Measurements from ENCODE around the gene KRTAP10-1.
"Not testable (repeated sequence)": the region's sequence is repeated elsewhere in the genome, so short reads cannot be mapped to it uniquely, and the experiment has no call there.

KRTAP10-1 gene

GRCh38 chr21:44579833-44580144 lies 39.8 kb upstream of the KRTAP10-1 start:
- H3K4me3 ChIP-seq = no peak overlapping the region
- no peaks in the 10 kb centered on the region for H3K36me3 ChIP-seq (ENCODE audit: insufficient read depth, low read length)
- DNase-seq (ENCODE audit: low read depth, low spot score) = no peak
- TF ChIP-seq FOXP2 (optimal IDR thresholded peaks at IDR 0.05; ENCODE audit: control extremely low read depth, extremely low read length, insufficient read depth) = no peak
- no peak for TF ChIP-seq POLR2AphosphoS5 (IDR thresholded peaks at IDR 0.05; ENCODE audit: borderline replicate concordance, low read depth, low read length)
- no peak for TF ChIP-seq EZH2 (IDR thresholded peaks at IDR 0.05)
- no peak overlapping the region for H3K9ac ChIP-seq (ENCODE audit: insufficient read length)
- H3K9me3 ChIP-seq (ENCODE audit: low read depth, low read length) = peaks cover 4% of the 10 kb centered on the region; the same call in 1 of the 2 replicates
- no peak overlapping the region for H3K27ac ChIP-seq

GRCh38 chr21:44579056-44579832 lies 39.2 kb upstream of the KRTAP10-1 start:
- TF ChIP-seq POLR2AphosphoS5 (IDR thresholded peaks at IDR 0.05; ENCODE audit: borderline replicate concordance, low read depth, low read length) (no peak), FOXP2 (optimal IDR thresholded peaks at IDR 0.05; ENCODE audit: control extremely low read depth, extremely low read length, insufficient read depth) (no peak), EZH2 (IDR thresholded peaks at IDR 0.05) (no peak)
- no peak for DNase-seq (ENCODE audit: low read depth, low spot score)
- no peaks in the 10 kb centered on the region for H3K36me3 ChIP-seq (ENCODE audit: insufficient read depth, low read length)
- no peak overlapping the region for H3K4me3 ChIP-seq
- no peak overlapping the region for H3K9ac ChIP-seq (ENCODE audit: insufficient read length)
- peaks cover 4% of the 10 kb centered on the region; the same call in 1 of the 2 replicates for H3K9me3 ChIP-seq (ENCODE audit: low read depth, low read length)
- H3K27ac ChIP-seq = no peak overlapping the region

GRCh38 chr21:44578371-44579055 lies 38.5 kb upstream of the KRTAP10-1 start:
- H3K9ac ChIP-seq (ENCODE audit: insufficient read length) = no peak overlapping the region
- TF ChIP-seq FOXP2 (optimal IDR thresholded peaks at IDR 0.05; ENCODE audit: control extremely low read depth, extremely low read length, insufficient read depth) = no peak
- TF ChIP-seq EZH2 (IDR thresholded peaks at IDR 0.05) = no peak
- TF ChIP-seq POLR2AphosphoS5 (IDR thresholded peaks at IDR 0.05; ENCODE audit: borderline replicate concordance, low read depth, low read length) = no peak
- peaks cover 4% of the 10 kb centered on the region; the same call in 1 of the 2 replicates for H3K9me3 ChIP-seq (ENCODE audit: low read depth, low read length)
- no peak for DNase-seq (ENCODE audit: low read depth, low spot score)
- H3K27ac ChIP-seq = no peak overlapping the region
- H3K36me3 ChIP-seq (ENCODE audit: insufficient read depth, low read length) = no peaks in the 10 kb centered on the region
- H3K4me3 ChIP-seq = no peak overlapping the region

GRCh38 chr21:44576025-44576420 lies 36.0 kb upstream of the KRTAP10-1 start:
- no peak overlapping the region for H3K9ac ChIP-seq (ENCODE audit: insufficient read length)
- no peak overlapping the region for H3K27ac ChIP-seq
- no peaks in the 10 kb centered on the region for H3K36me3 ChIP-seq (ENCODE audit: insufficient read depth, low read length)
- H3K4me3 ChIP-seq = no peak overlapping the region
- TF ChIP-seq EZH2 (IDR thresholded peaks at IDR 0.05) (no peak), POLR2AphosphoS5 (IDR thresholded peaks at IDR 0.05; ENCODE audit: borderline replicate concordance, low read depth, low read length) (no peak), FOXP2 (optimal IDR thresholded peaks at IDR 0.05; ENCODE audit: control extremely low read depth, extremely low read length, insufficient read depth) (no peak)
- DNase-seq (ENCODE audit: low read depth, low spot score) = no peak
- H3K9me3 ChIP-seq (ENCODE audit: low read depth, low read length) = no peaks in the 10 kb centered on the region

- no peak for DNase-seq (ENCODE audit: low read depth, low spot score)
- TF ChIP-seq POLR2AphosphoS5 (IDR thresholded peaks at IDR 0.05; ENCODE audit: borderline replicate concordance, low read depth, low read length) = no peak
- no peak for TF ChIP-seq EZH2 (IDR thresholded peaks at IDR 0.05)
- no peak for TF ChIP-seq FOXP2 (optimal IDR thresholded peaks at IDR 0.05; ENCODE audit: control extremely low read depth, extremely low read length, insufficient read depth)
Measured at GRCh38 chr21:44575307-44576024, 35.5 kb upstream of the KRTAP10-1 start.

GRCh38 chr21:44574457-44575306 lies 34.7 kb upstream of the KRTAP10-1 start:
- Histone ChIP-seq H3K9ac (ENCODE audit: insufficient read length) (no peak overlapping the region), H3K9me3 (ENCODE audit: low read depth, low read length) (no peaks in the 10 kb centered on the region), H3K27ac (no peak overlapping the region), H3K4me3 (no peak overlapping the region), H3K36me3 (ENCODE audit: insufficient read depth, low read length) (no peaks in the 10 kb centered on the region)
- no peak for TF ChIP-seq FOXP2 (optimal IDR thresholded peaks at IDR 0.05; ENCODE audit: control extremely low read depth, extremely low read length, insufficient read depth)
- TF ChIP-seq EZH2 (IDR thresholded peaks at IDR 0.05) = no peak
- TF ChIP-seq POLR2AphosphoS5 (IDR thresholded peaks at IDR 0.05; ENCODE audit: borderline replicate concordance, low read depth, low read length) = no peak
- DNase-seq (ENCODE audit: low read depth, low spot score) = no peak

More at GRCh38 chr21:44575307-44576024, 35.5 kb upstream of the KRTAP10-1 start:
- H3K4me3 ChIP-seq = no peak overlapping the region
- no peak overlapping the region for H3K27ac ChIP-seq
- no peaks in the 10 kb centered on the region for H3K36me3 ChIP-seq (ENCODE audit: insufficient read depth, low read length)
- no peaks in the 10 kb centered on the region for H3K9me3 ChIP-seq (ENCODE audit: low read depth, low read length)
- no peak overlapping the region for H3K9ac ChIP-seq (ENCODE audit: insufficient read length)

GRCh38 chr21:44573630-44574456 lies 33.8 kb upstream of the KRTAP10-1 start, which contains the start of gene KRTAP10-4:
Gene KRTAP10-4, plus strand, starts transcription at chr21:44573729. Its CDS starts 30 bp downstream, at chr21:44573759.
- H3K36me3 ChIP-seq (ENCODE audit: insufficient read depth, low read length); H3K9ac ChIP-seq (ENCODE audit: insufficient read length); DNase-seq (ENCODE audit: low read depth, low spot score); H3K4me3 ChIP-seq; H3K9me3 ChIP-seq (ENCODE audit: low read depth, low read length); H3K27ac ChIP-seq: not testable (repeated sequence)
